ENCODE data around the gene EPS8L2. TPM values are rescaled to one million over a fixed set of nuclear protein-coding genes. Genes with fewer than 3 reads are reported as not detected.
A peak's percentile ranks its signal among the peaks of the same experiment; 100 is the strongest.

The EPS8L2 gene
- total RNA-seq, 2 donors from 2014 or later: 11.4 to 15.7 TPM

DNA sequence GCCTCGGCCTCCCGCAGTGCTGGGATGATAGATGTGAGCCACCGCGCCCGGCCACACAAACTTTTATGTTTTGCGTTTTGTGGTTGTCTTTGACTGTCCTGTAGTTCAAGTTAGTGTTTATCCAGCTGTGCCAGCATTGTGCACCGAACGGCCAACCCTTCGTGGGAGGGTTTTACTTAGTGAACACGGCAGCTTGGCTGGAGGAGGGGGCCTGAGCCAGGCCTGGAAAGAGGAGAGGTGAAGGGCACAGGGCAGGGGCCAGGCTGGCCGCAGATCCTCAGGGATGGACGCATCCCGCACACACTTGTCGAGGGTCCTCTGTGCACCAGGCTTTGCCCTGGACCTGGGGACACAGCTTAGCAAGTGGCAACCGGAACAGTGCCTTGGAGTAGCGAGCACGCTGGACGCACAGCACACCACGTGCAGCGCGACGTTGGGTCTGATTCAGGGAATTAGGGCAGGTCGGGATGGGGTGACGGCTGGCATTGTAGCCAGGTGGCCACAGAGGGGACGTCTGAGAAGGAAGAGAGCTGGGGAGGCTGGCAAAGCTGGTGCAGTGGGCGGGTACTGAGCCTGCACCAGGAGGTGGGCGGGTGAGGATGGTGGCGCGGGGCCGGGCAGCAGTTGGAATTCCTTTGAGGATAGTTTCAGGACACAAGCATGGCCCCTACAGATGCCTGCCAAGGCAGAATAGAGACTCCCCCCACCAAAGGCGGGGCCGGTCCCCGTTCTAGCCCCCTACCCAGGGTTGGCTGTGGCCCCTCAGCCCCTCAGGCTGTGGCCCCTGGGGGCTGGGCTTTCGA is 13.4 kb downstream of the EPS8L2 start:
- peaks cover 0 to 3% of the 10 kb centered on the region in 2 donors for H3K9me3 Mint-ChIP-seq
- ATAC-seq (replicated peaks in 1 of 2): no peak
- no peak for DNase-seq
- peaks cover 0 to 4% of the 10 kb centered on the region in 2 donors for H3K36me3 Mint-ChIP-seq (ENCODE audit: insufficient read depth in 2 of 2)
- H3K27ac Mint-ChIP-seq: no peak overlapping the region
- H3K27me3 Mint-ChIP-seq (ENCODE audit: low read depth): peaks cover 25% of the 10 kb centered on the region
- peak overlapping the region; percentile 59 to 73 for H3K4me3 Mint-ChIP-seq
- peaks cover 11% of the 10 kb centered on the region for H3K4me1 Mint-ChIP-seq (ENCODE audit: low read depth)

DNA sequence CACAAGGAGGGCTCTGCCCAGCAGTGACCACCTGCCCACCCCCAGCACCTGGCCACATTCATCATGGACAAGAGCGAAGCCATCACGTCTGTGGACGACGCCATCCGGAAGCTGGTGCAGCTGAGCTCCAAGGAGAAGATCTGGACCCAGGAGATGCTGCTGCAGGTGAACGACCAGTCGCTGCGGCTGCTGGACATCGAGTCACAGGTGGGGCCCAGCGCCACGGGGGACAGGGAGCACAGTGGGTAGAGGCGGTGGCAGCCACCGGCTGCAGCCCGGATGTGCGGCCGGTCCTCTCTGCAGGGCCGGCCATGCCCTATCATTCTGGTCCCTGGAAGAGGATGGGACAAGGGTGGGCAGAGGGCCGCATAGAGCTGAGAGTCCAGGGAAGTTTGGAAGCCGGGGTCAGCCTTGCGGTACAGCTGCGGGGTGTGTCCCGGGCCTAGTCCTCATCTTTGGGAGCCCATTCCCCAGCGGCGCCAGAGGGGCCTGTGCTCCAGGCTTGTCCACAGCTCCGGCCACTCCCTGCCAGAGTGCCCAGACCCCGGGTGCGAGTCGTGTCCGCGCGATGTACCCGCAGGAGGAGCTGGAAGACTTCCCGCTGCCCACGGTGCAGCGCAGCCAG is 14.1 kb downstream of the EPS8L2 start:
- peaks cover 0 to 2% of the 10 kb centered on the region in 2 donors for H3K36me3 Mint-ChIP-seq (ENCODE audit: insufficient read depth in 2 of 2)
- H3K9me3 Mint-ChIP-seq: peaks cover 0 to 3% of the 10 kb centered on the region in 2 donors
- H3K27ac Mint-ChIP-seq: no peak overlapping the region
- peaks cover 25% of the 10 kb centered on the region for H3K27me3 Mint-ChIP-seq (ENCODE audit: low read depth)
- H3K4me1 Mint-ChIP-seq (ENCODE audit: low read depth): peaks cover 12% of the 10 kb centered on the region
- ATAC-seq (replicated peaks in 1 of 2): no peak
- DNase-seq: no peak
- H3K4me3 Mint-ChIP-seq: peak overlapping the region; percentile 59 to 73

DNA sequence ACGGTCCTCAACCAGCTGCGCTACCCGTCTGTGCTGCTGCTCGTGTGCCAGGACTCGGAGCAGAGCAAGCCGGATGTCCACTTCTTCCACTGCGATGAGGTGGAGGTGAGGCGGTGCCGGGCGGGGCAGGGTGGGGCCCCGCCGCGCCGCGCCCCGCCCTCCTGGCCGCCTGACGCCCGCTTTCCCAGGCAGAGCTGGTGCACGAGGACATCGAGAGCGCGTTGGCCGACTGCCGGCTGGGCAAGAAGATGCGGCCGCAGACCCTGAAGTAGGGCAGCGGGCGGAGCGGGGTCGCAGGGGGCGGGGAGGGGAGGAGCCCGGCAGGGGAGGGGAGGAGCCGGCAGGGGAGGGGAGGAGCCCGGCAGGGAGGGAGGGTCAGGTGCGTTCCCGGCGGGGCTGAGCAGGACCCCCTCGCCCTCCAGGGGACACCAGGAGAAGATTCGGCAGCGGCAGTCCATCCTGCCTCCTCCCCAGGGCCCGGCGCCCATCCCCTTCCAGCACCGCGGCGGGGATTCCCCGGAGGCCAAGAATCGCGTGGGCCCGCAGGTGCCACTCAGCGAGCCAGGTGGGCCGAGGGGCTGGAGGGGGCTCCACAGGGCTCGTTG is 14.7 kb downstream of the EPS8L2 start:
- DNase-seq (no peak), ATAC-seq (replicated peaks in 1 of 2) (peak; percentile 45 to 53)
- H3K27me3 Mint-ChIP-seq (ENCODE audit: low read depth): peaks cover 25% of the 10 kb centered on the region
- peaks cover 0 to 2% of the 10 kb centered on the region in 2 donors for H3K36me3 Mint-ChIP-seq (ENCODE audit: insufficient read depth in 2 of 2)
- H3K27ac Mint-ChIP-seq: no peak overlapping the region
- peaks cover 16% of the 10 kb centered on the region for H3K4me1 Mint-ChIP-seq (ENCODE audit: low read depth)
- H3K9me3 Mint-ChIP-seq: no peaks in the 10 kb centered on the region
- peak overlapping the region; percentile 69 to 73 for H3K4me3 Mint-ChIP-seq

DNA sequence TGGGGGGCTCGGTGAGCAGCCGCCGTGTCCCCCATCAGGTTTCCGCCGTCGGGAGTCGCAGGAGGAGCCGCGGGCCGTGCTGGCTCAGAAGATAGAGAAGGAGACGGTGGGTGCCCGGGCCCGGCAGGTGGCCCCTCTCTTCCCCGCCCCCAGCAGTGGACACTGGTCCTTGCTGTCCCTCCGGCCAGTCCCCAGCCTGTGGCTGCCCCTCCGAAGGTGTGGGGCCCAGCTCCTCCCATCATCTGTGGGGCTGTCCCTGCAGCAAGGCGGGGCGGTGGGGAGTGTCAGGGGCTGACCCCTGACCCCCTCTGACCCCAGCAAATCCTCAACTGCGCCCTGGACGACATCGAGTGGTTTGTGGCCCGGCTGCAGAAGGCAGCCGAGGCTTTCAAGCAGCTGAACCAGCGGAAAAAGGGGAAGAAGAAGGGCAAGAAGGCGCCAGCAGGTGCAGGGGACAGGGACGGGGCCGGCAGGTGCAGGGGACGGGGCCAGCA is 15.3 kb downstream of the EPS8L2 start:
- ATAC-seq (replicated peaks in 1 of 2): no peak
- DNase-seq: no peak
- H3K4me3 Mint-ChIP-seq: peak overlapping the region; percentile 69 to 73
- H3K36me3 Mint-ChIP-seq (ENCODE audit: insufficient read depth in 2 of 2): peaks cover 0 to 2% of the 10 kb centered on the region in 2 donors
- H3K4me1 Mint-ChIP-seq (ENCODE audit: low read depth): peaks cover 16% of the 10 kb centered on the region
- H3K9me3 Mint-ChIP-seq: no peaks in the 10 kb centered on the region
- H3K27me3 Mint-ChIP-seq (ENCODE audit: low read depth): peaks cover 25% of the 10 kb centered on the region
- no peak overlapping the region for H3K27ac Mint-ChIP-seq

DNA sequence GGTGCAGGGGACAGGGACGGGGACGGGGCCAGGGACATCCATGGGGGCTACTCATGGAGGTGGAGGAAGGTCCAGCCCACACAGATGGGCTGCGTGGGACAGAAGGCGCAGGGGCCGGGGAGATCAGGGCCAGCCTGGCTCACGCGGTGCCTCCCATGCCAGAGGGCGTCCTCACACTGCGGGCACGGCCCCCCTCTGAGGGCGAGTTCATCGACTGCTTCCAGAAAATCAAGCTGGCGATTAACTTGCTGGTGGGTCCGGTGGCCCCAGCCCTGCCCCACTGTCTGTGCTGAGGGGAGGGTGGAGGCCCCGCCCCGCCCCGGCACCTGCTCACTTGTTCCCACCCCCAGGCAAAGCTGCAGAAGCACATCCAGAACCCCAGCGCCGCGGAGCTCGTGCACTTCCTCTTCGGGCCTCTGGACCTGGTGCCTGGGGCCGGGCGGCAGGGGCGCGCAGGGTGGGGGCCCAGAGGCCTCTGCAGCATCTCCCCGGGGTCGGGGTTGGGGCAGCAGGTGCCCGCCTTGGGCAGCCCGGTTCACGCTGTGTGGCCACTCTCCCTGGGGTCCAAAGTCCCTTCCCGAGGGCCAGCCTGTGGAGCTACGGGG is 15.8 kb downstream of the EPS8L2 start:
- peaks cover 16% of the 10 kb centered on the region for H3K4me1 Mint-ChIP-seq (ENCODE audit: low read depth)
- H3K4me3 Mint-ChIP-seq: peak overlapping the region; percentile 69 to 73

DNA sequence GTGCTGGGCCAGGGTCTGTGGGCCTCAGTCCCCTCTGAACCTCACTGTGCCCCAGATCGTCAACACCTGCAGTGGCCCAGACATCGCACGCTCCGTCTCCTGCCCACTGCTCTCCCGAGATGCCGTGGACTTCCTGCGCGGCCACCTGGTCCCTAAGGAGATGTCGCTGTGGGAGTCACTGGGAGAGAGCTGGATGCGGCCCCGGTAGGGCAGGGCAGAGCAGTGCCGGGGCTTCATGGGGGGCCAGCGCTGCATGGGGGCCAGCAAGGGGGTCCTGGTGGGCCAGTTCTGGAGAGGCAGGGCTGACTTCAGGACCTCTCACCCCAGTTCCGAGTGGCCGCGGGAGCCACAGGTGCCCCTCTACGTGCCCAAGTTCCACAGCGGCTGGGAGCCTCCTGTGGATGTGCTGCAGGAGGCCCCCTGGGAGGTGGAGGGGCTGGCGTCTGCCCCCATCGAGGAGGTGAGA is 16.3 kb downstream of the EPS8L2 start:
- Mint-ChIP-seq H3K36me3 (ENCODE audit: insufficient read depth in 2 of 2) (peaks cover 0 to 2% of the 10 kb centered on the region in 2 donors), H3K27ac (no peak overlapping the region), H3K4me3 (peak overlapping the region in 1 of 2 donors; percentile 73), H3K27me3 (ENCODE audit: low read depth) (peaks cover 25% of the 10 kb centered on the region), H3K9me3 (no peaks in the 10 kb centered on the region), H3K4me1 (ENCODE audit: low read depth) (peaks cover 16% of the 10 kb centered on the region)
- ATAC-seq (replicated peaks in 1 of 2) (no peak), DNase-seq (no peak)

More for the DNA sequence above, 15.8 kb downstream of the EPS8L2 start:
- peak; percentile 52 to 55 for DNase-seq
- H3K27me3 Mint-ChIP-seq (ENCODE audit: low read depth): peaks cover 25% of the 10 kb centered on the region
- no peaks in the 10 kb centered on the region for H3K9me3 Mint-ChIP-seq
- ATAC-seq (replicated peaks in 1 of 2): peak; percentile 12 to 37
- peaks cover 0 to 2% of the 10 kb centered on the region in 2 donors for H3K36me3 Mint-ChIP-seq (ENCODE audit: insufficient read depth in 2 of 2)
- no peak overlapping the region for H3K27ac Mint-ChIP-seq

DNA sequence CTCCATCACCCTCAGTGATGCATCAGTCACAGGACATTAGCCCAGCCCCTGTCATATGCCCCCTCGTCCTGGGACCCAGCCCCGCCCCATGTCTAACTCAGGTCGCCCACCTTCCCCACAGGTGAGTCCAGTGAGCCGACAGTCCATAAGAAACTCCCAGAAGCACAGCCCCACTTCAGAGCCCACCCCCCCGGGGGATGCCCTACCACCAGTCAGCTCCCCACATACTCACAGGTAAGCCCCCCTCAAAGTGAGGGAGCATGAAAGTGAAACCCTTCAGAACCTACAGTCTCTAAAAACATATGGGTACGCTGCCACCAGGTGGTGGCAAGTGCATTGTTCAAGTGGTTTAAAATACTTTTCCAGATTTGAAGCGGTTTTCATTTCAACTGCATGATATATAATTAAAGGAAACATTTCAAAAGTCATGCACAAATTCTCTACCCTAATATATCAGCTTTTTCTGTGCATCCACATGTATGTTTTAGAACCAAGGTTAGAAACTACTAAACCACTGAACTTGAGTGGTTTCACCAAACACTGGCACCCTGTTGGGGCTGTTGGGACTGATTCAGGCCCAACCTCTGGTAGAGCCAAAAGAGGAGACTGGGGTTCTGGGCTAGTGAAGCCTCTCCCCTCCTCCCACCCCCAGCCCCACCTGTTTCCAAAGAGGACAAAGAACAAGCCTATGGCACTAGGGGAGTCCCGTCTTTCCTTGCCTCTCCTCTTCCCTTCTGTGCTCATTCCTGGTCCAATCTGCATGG is 17.3 kb downstream of the EPS8L2 start:
- H3K4me1 Mint-ChIP-seq (ENCODE audit: low read depth): peaks cover 20% of the 10 kb centered on the region
- H3K4me3 Mint-ChIP-seq: peak overlapping the region; percentile 46 to 84
- no peak overlapping the region for H3K27ac Mint-ChIP-seq
- DNase-seq (peak; percentile 53), ATAC-seq (replicated peaks in 1 of 2) (peak; percentile 20 to 61)
- peaks cover 25% of the 10 kb centered on the region for H3K27me3 Mint-ChIP-seq (ENCODE audit: low read depth)
- no peaks in the 10 kb centered on the region for H3K9me3 Mint-ChIP-seq
- H3K36me3 Mint-ChIP-seq (ENCODE audit: insufficient read depth in 2 of 2): peaks cover 0 to 2% of the 10 kb centered on the region in 2 donors

DNA sequence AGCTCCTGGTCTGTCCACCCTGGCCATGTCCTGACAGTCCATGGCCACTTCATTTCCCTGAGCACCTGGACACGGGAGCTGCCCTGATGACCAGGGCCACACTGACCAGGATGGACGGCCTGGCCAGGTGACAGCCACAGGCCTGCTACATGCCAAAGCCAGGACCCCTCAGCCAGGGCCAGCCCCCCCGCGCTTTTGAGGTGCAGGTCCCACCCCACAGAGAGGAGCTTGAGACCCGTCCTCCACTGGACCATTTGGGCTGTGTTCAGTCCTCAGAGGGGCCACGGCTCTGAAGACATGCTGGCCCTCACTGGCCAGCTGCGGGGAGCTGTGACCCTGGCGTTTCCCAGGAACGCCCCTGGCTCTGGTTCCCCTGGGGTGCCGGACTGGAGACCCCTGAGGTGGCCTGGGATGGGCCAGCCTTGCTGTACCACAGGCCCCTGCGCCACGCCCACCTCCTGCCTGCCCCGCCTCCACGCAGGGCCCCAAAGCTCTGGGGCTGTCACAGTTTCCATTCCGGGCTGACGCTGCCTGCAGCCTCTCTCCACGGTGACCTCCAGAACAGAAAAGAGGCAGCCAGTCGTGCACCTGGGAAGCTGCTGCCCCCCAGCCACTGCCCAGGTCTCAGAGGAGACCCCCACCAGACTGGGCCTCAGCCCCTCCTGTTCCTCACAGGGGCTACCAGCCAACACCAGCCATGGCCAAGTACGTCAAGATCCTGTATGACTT is 18.2 kb downstream of the EPS8L2 start:
- Mint-ChIP-seq H3K36me3 (ENCODE audit: insufficient read depth in 2 of 2) (peaks cover 0 to 2% of the 10 kb centered on the region in 2 donors), H3K27ac (no peak overlapping the region), H3K4me1 (ENCODE audit: low read depth) (peaks cover 20% of the 10 kb centered on the region), H3K9me3 (no peaks in the 10 kb centered on the region), H3K4me3 (no peak overlapping the region), H3K27me3 (ENCODE audit: low read depth) (peaks cover 23% of the 10 kb centered on the region)
- no peak for DNase-seq
- no peak for ATAC-seq (replicated peaks in 1 of 2)

DNA sequence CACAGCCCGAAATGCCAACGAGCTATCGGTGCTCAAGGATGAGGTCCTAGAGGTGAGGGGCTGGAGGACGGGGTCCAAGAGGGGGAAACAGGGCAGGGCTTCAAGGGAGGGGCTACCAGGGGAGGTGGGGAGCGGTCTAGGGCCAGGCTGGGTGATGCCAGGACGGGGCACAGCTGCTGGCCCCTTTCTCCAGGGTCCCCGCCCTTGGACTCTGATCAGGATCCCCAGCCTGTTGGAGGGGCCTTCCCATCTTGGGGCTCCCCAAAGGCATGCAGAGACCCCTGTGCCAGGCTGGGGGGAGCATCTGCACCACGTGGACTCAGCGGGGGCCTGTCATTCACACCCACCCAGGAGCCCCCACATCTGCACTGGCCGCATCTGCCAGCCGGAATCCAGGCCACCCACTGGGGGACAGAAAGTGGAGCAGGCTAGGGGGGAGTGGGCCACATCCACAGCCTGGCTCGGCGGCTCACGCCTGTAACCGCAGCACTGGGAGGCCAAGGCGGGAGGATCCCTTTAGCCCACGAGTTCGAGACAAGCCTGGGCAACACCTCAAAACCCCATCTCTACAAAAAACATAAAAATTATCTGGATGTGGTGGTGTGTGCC is 18.9 kb downstream of the EPS8L2 start:
- no peaks in the 10 kb centered on the region for H3K9me3 Mint-ChIP-seq
- H3K4me3 Mint-ChIP-seq: peak overlapping the region; percentile 63 to 81
- H3K27me3 Mint-ChIP-seq (ENCODE audit: low read depth): peaks cover 16% of the 10 kb centered on the region
- DNase-seq (no peak), ATAC-seq (replicated peaks in 1 of 2) (no peak)
- peaks cover 0 to 2% of the 10 kb centered on the region in 2 donors for H3K36me3 Mint-ChIP-seq (ENCODE audit: insufficient read depth in 2 of 2)
- H3K4me1 Mint-ChIP-seq (ENCODE audit: low read depth): peaks cover 20% of the 10 kb centered on the region
- H3K27ac Mint-ChIP-seq: no peak overlapping the region

DNA sequence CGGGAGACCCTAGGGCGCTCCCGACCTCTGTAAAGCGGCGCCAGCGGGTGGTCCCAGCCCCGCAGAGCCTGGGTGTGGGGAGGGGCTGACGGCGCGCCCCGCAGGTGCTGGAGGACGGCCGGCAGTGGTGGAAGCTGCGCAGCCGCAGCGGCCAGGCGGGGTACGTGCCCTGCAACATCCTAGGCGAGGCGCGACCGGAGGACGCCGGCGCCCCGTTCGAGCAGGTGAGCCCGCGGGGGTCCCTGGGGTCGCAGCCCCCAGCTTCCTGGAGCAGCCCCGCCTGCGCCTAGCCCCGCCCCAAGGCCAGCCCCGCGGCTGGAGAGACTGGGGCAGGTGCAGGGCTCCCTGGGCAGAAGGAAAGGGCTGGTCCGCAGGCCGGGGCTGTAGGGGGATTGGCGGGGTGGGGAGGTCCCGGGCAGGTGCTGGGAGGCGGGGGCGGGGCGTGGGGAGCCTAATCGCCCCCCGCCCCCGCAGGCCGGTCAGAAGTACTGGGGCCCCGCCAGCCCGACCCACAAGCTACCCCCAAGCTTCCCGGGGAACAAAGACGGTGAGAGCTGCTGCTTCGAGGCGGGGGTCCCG is 19.7 kb downstream of the EPS8L2 start:
- peaks cover 0 to 2% of the 10 kb centered on the region in 2 donors for H3K36me3 Mint-ChIP-seq (ENCODE audit: insufficient read depth in 2 of 2)
- H3K27me3 Mint-ChIP-seq (ENCODE audit: low read depth): peaks cover 12% of the 10 kb centered on the region
- H3K4me1 Mint-ChIP-seq (ENCODE audit: low read depth): peaks cover 20% of the 10 kb centered on the region
- no peak overlapping the region for H3K27ac Mint-ChIP-seq
- no peaks in the 10 kb centered on the region for H3K9me3 Mint-ChIP-seq
- DNase-seq (no peak), ATAC-seq (replicated peaks in 1 of 2) (peak; percentile 3 to 17)
- H3K4me3 Mint-ChIP-seq: peak overlapping the region; percentile 63 to 81

Data from activated T-cell treated with anti-CD3 and anti-CD28 coated beads, Interleukin-2, amount 50 U/mL, for 72 hours (primary cell).